Neural cell (in vitro differentiated cells): ENCODE data around the gene GNAL. TPM values are rescaled to one million over a fixed set of nuclear protein-coding genes. Genes with fewer than 3 reads are reported as not detected.
A peak's percentile ranks its signal among the peaks of the same experiment; 100 is the strongest.

ENCODE experiments used
- H2AFZ ChIP-seq: fragments of 200-600, 300-800 bp; sonication (generic), shearing (Covaris generic); 2 replicates; pipeline ENCODE4 v1.6.0; 2014; ENCODE audit warnings: low read depth, mild to moderate bottlenecking, antibody characterized with exemption, low read length, moderate library complexity
- H3F3A ChIP-seq: fragments of 200-600 bp; shearing (Covaris generic); 2 replicates; pipeline ENCODE4 v1.6.1; 2016; ENCODE audit warnings: mild to moderate bottlenecking, moderate library complexity, mixed read lengths, antibody characterized with exemption, low read length; ENCODE audit not compliant: insufficient read depth, poor library complexity, severe bottlenecking
- H3K27ac ChIP-seq: fragments of 200-600, 300-800 bp; sonication (generic), shearing (Covaris generic); 2 replicates; pipeline ENCODE4 v1.5.1; 2014; ENCODE audit warnings: mild to moderate bottlenecking, low read length, moderate library complexity
- H3K27me3 ChIP-seq: fragments of 300-800, 200-600 bp; sonication (generic), shearing (Covaris generic); 2 replicates; pipeline ENCODE4 v1.6.0; 2014; ENCODE audit warnings: mild to moderate bottlenecking, low read depth, low read length, moderate library complexity; ENCODE audit not compliant: insufficient read depth
- H3K36me3 ChIP-seq: fragments of 300-800, 200-600 bp; sonication (generic), shearing (Covaris generic); 2 replicates; pipeline ENCODE4 v1.5.1; 2014; ENCODE audit warnings: mild to moderate bottlenecking, antibody characterized with exemption, low read length, moderate library complexity; ENCODE audit not compliant: insufficient read depth
- H3K4me2 ChIP-seq: fragments of 300-800, 200-600 bp; sonication (generic), shearing (Covaris generic); 2 replicates; pipeline ENCODE4 v1.6.0; 2014; ENCODE audit warnings: mild to moderate bottlenecking, low read length
- H3K4me3 ChIP-seq: fragments of 300-800, 200-600 bp; sonication (generic), shearing (Covaris generic); 2 replicates; pipeline ENCODE4 v1.5.1; 2014; ENCODE audit warnings: mild to moderate bottlenecking, low read length, moderate library complexity
- H3K79me2 ChIP-seq: fragments of 200-600 bp; shearing (Covaris generic); replicated peaks from 2 replicates; pipeline ENCODE4 v1.6.0; 2014; ENCODE audit warnings: mild to moderate bottlenecking, low read length, moderate library complexity; ENCODE audit not compliant: insufficient read depth
- H3K9ac ChIP-seq: fragments of 300-800, 200-600 bp; sonication (generic), shearing (Covaris generic); 2 replicates; pipeline ENCODE4 v1.6.1; 2016; ENCODE audit warnings: mild to moderate bottlenecking, low read length, mixed read lengths
- H3K9me2 ChIP-seq: fragments of 200-600 bp; shearing (Covaris generic); 2 replicates; pipeline ENCODE4 v1.6.1; 2016; ENCODE audit warnings: mild to moderate bottlenecking, low read length, mixed read lengths; ENCODE audit not compliant: insufficient read depth
- H3K9me3 ChIP-seq: fragments of 200-600, 300-800 bp; sonication (generic), shearing (Covaris generic); 2 replicates; pipeline ENCODE4 v1.6.1; 2016; ENCODE audit warnings: mild to moderate bottlenecking, mixed run types, low read length, moderate library complexity, mixed read lengths
- H4K20me1 ChIP-seq: fragments of 200-600 bp; shearing (Covaris generic); 2 replicates; pipeline ENCODE4 v1.6.1; 2016; ENCODE audit warnings: mild to moderate bottlenecking, mixed run types; ENCODE audit not compliant: insufficient read depth
- CTCF ChIP-seq: fragments of 450-650 bp; IDR thresholded peaks from 2 replicates; pipeline ENCODE4 v1.5.1; 2014; ENCODE audit warnings: antibody characterized with exemption, mild to moderate bottlenecking, moderate library complexity; ENCODE audit not compliant: poor library complexity, severe bottlenecking
- EP300 ChIP-seq: fragments of 450-650 bp; conservative IDR thresholded peaks from 2 replicates; pipeline ENCODE4 v1.6.1; 2014; ENCODE audit warnings: antibody characterized with exemption, mild to moderate bottlenecking, moderate library complexity; ENCODE audit not compliant: poor library complexity, severe bottlenecking
- EZH2 ChIP-seq: fragments of 200-600, 300-800 bp; shearing (Covaris generic), sonication (generic); IDR thresholded peaks from 2 replicates; pipeline ENCODE4 v1.6.1; 2014; ENCODE audit warnings: antibody characterized with exemption, low read length, borderline replicate concordance, mild to moderate bottlenecking; ENCODE audit not compliant: insufficient read depth, poor library complexity, severe bottlenecking
- MXI1 ChIP-seq: fragments of 450-650 bp; conservative IDR thresholded peaks from 2 replicates; pipeline ENCODE4 v1.6.1; 2014; ENCODE audit warnings: antibody characterized with exemption, mild to moderate bottlenecking; ENCODE audit not compliant: poor library complexity, severe bottlenecking
- POLR2AphosphoS5 ChIP-seq: IDR thresholded peaks from 2 replicates; pipeline ENCODE4 v1.6.1; 2012
- RAD21 ChIP-seq: fragments of 450-650 bp; conservative IDR thresholded peaks from 2 replicates; pipeline ENCODE4 v1.6.1; 2014; ENCODE audit warnings: antibody characterized with exemption, mild to moderate bottlenecking, moderate library complexity
- SMC3 ChIP-seq: fragments of 450-650 bp; conservative IDR thresholded peaks from 2 replicates; pipeline ENCODE4 v1.6.1; 2014; ENCODE audit warnings: antibody characterized with exemption, mild to moderate bottlenecking, moderate library complexity; ENCODE audit not compliant: poor library complexity
- TAF1 ChIP-seq: IDR thresholded peaks from 2 replicates; pipeline ENCODE4 v1.6.1; 2012; ENCODE audit warnings: low read depth
- polyA plus RNA-seq: library from polyadenylated mRNA; depleted of rRNA; stranded (reverse); fragments of >200 nt; gene quantifications from 2 replicates; pipeline ENCODE4 v1.2.3, GENCODE V29; 2014
- TF ChIP-seq, protein P1 (sequence below): IDR thresholded peaks from 2 replicates; pipeline ENCODE4 v1.6.1; 2012; ENCODE audit warnings: borderline replicate concordance

The GNAL gene
- polyA plus RNA-seq, 1 donor from 2014 or later = 16.7 TPM

DNA sequence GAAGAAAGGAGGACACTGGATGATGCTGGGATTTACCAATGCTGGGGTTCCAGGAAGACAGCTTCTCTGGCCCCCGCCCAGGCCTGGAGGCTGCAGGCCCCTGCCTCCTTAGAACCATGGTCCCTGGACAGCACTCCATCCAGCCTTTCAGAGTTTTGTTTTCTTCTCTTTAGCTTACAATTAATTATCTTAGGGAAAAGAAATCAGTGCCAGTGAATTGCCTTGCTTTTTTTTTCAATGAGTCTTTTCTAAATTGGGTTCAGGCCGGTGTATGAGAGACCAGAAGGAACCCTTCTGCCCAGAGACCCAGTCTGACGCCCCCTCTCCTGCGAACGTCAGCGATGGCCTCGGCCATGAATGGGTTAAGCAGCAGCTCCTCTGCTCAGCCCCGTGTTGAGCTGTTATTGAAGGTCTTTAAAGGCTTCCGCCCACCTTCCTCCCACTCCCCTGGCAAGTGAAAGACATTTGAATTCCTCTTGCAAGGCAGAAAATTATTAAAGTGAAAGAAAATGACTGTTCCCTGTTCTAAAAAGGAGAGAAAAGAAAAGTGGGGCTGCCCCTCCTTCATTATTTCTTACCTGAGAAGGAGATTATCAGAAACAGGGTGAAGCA lies 96.5 kb downstream of the GNAL start:
- H3K9me2 ChIP-seq = no peaks in the 10 kb centered on the region
- H4K20me1 ChIP-seq = no peaks in the 10 kb centered on the region
- TF ChIP-seq SMC3 = no peak
- TF ChIP-seq, protein P1, sequence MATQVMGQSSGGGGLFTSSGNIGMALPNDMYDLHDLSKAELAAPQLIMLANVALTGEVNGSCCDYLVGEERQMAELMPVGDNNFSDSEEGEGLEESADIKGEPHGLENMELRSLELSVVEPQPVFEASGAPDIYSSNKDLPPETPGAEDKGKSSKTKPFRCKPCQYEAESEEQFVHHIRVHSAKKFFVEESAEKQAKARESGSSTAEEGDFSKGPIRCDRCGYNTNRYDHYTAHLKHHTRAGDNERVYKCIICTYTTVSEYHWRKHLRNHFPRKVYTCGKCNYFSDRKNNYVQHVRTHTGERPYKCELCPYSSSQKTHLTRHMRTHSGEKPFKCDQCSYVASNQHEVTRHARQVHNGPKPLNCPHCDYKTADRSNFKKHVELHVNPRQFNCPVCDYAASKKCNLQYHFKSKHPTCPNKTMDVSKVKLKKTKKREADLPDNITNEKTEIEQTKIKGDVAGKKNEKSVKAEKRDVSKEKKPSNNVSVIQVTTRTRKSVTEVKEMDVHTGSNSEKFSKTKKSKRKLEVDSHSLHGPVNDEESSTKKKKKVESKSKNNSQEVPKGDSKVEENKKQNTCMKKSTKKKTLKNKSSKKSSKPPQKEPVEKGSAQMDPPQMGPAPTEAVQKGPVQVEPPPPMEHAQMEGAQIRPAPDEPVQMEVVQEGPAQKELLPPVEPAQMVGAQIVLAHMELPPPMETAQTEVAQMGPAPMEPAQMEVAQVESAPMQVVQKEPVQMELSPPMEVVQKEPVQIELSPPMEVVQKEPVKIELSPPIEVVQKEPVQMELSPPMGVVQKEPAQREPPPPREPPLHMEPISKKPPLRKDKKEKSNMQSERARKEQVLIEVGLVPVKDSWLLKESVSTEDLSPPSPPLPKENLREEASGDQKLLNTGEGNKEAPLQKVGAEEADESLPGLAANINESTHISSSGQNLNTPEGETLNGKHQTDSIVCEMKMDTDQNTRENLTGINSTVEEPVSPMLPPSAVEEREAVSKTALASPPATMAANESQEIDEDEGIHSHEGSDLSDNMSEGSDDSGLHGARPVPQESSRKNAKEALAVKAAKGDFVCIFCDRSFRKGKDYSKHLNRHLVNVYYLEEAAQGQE = peak; percentile 28
- no peak for TF ChIP-seq CTCF
- TF ChIP-seq TAF1 = no peak
- peak overlapping the region; percentile 68 for H3K4me2 ChIP-seq
- peak overlapping the region; percentile 46 for H3K4me3 ChIP-seq
- H3K9ac ChIP-seq = peak overlapping the region; percentile 36
- no peaks in the 10 kb centered on the region for H3K36me3 ChIP-seq
- no peaks in the 10 kb centered on the region for H3K27me3 ChIP-seq
- no peaks in the 10 kb centered on the region for H3K79me2 ChIP-seq
- H3K27ac ChIP-seq = peak overlapping the region; percentile 57
- H3K9me3 ChIP-seq = no peaks in the 10 kb centered on the region
- peak overlapping the region; percentile 2 for H2AFZ ChIP-seq
- H3F3A ChIP-seq = peaks cover 7% of the 10 kb centered on the region

- H2AFZ ChIP-seq = no peak overlapping the region
- H3K27ac ChIP-seq = no peak overlapping the region
- no peaks in the 10 kb centered on the region for H3K79me2 ChIP-seq
- H3K4me3 ChIP-seq = no peak overlapping the region
- H3K9me3 ChIP-seq = no peaks in the 10 kb centered on the region
- H3K27me3 ChIP-seq = no peaks in the 10 kb centered on the region
- H4K20me1 ChIP-seq = no peaks in the 10 kb centered on the region
- no peak for TF ChIP-seq EP300
- TF ChIP-seq, protein P1 = no peak
- TF ChIP-seq CTCF = no peak
- no peak for TF ChIP-seq TAF1
- TF ChIP-seq MXI1 = no peak
- no peak for TF ChIP-seq SMC3
- no peak for TF ChIP-seq RAD21
- no peak for TF ChIP-seq POLR2AphosphoS5
- no peak for TF ChIP-seq EZH2
- no peak overlapping the region for H3K9ac ChIP-seq
- H3F3A ChIP-seq = peaks cover 7% of the 10 kb centered on the region
- no peaks in the 10 kb centered on the region for H3K9me2 ChIP-seq
- H3K4me2 ChIP-seq = no peak overlapping the region
- no peaks in the 10 kb centered on the region for H3K36me3 ChIP-seq
These were observed 100.8 kb downstream of the GNAL start for GRCh38 chr18:11789716-11790510.
